ENCODE data around the gene TMEM120A. TPM values are rescaled to one million over a fixed set of nuclear protein-coding genes. Genes with fewer than 3 reads are reported as not detected.

The TMEM120A gene
- total RNA-seq, 4 donors from 2014 or later: 55.2 to 113 (median 79.0) TPM

DNA sequence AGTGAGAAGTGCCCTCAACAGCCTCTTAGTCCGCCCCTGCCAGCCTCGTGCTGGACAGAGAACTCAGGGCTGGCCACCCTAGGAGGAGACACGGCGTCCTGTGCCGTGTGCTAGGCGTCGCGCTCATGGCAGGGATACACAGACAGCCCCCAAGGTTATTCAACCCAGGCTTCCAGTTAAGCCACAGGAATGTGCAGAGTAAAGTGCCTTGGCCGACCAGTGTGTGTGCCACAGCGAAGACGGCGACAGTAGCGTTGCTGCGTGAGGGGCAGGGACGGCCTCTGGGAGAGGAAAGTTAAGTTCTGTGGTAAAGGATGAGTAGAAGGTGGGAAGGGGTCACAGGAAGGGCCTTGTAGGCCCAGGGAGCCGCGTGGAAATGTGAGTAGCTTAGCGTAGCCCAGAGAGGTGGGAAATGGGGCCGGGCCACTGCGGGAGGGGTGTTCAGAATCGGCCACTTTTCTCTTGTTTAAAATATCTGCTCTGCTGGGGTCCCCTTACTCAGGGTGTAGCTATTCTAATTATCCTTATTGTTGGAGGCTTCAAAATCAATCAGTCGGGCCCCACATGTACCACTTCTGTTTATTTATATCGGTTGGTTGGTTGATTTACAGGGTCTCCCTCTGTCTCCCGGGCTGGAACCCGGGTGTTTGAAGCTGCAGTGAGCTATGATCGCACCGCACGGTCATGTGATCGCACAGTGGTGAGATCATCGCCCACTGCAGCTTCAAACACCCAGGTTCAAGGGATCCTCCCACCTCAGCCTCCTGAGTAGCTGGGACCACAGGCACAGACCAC is 24.5 kb downstream of the TMEM120A start:
- TF ChIP-seq CTCF (IDR thresholded peaks at IDR 0.05; ENCODE audit: low read depth): no peak

GRCh38 chr7:75969182-75969581 is 25.2 kb downstream of the TMEM120A start:
- TF ChIP-seq CTCF (IDR thresholded peaks at IDR 0.05; ENCODE audit: low read depth): no peak

GRCh38 chr7:75968561-75969001 is 25.8 kb downstream of the TMEM120A start:
- no peak for TF ChIP-seq CTCF (IDR thresholded peaks at IDR 0.05; ENCODE audit: low read depth)

DNA sequence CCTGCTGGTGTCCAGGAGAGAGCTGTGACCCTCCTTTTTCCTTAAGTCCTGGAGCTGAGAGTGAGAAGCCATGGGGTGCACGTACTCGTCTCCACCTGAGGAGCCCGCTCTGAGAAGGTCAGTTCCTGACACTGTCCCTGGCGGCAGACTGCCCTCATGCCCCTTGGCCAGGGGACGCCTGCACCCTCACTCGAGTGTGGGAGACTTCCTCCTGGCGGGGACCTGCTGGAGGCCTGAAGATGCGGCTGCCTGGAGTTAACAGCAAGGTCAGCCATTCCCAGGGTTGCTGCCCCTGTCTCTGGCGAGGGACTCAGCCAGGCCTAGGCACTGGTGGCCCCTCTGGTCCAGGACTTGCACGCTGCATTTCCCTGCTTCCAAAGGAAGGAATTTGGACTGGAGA is 26.4 kb downstream of the TMEM120A start:
- no peak for TF ChIP-seq CTCF (IDR thresholded peaks at IDR 0.05; ENCODE audit: low read depth)

- no peak for TF ChIP-seq CTCF (IDR thresholded peaks at IDR 0.05; ENCODE audit: low read depth)
Observed at GRCh38 chr7:75967487-75967997, 26.9 kb downstream of the TMEM120A start.

DNA sequence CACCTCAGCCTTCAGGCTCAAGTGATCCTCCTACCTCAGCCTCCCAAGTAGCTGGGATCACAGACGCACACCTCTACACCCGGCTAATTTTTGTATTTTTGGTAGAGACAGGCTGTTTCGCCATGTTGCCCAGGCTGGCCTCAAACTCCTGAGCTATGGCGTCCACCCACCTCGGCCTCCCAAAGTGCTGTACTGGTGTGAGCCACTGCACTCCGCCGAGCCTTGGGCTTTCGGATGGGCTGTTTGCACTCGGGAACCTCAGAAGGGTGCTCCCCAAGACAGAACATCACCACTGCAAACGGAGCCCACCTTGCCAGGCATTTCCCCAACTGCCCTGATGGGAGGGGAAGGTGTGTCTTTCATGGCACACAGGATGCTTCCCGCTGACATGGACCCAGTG is 27.3 kb downstream of the TMEM120A start:
- no peak for TF ChIP-seq CTCF (IDR thresholded peaks at IDR 0.05; ENCODE audit: low read depth)

GRCh38 chr7:75966190-75966961 is 28.0 kb downstream of the TMEM120A start:
- no peak for TF ChIP-seq CTCF (IDR thresholded peaks at IDR 0.05; ENCODE audit: low read depth)

Measured in subcutaneous adipose tissue (tissue), 4 donors.